G401 (cell line): ENCODE measurements around the gene SLC25A25. TPM values are rescaled to one million over a fixed set of nuclear protein-coding genes. Genes with fewer than 3 reads are reported as not detected.
"Not testable (repeated sequence)": the region's sequence is repeated elsewhere in the genome, so short reads cannot be mapped to it uniquely, and the experiment has no call there.

Experiments used
- DNase-seq: peaks from one replicate; pipeline ENCODE4 v3.0.0-alpha.2; 2015; ENCODE audit warnings: low spot score
- in situ Hi-C: cut with HindIII; loops from 2 replicates; pipeline ENCODE4 v1.10.0; 2016; ENCODE audit warnings: low sequenced_read_pairs, mixed read lengths
- total RNA-seq: library from RNA; depleted of rRNA; stranded (reverse); fragments of >200 nt; shearing (Covaris generic); gene quantifications from 2 replicates; pipeline ENCODE4 v1.2.3, GENCODE V29; 2014

The SLC25A25 gene
- total RNA-seq, 1 experiment from 2014 or later: 29.0 TPM

GRCh38 chr9:128068386-128069205 lies 564 bp downstream of the SLC25A25 start:
- DNase-seq: peak; percentile 27
- in situ Hi-C loops: no loop called here

GRCh38 chr9:128070874-128071273 lies 2.8 kb downstream of the SLC25A25 start:
- in situ Hi-C loops: no loop called here
- DNase-seq: no peak

GRCh38 chr9:128071475-128071874 lies 3.4 kb downstream of the SLC25A25 start:
- DNase-seq: not testable (repeated sequence)

GRCh38 chr9:128072144-128073021 lies 4.4 kb downstream of the SLC25A25 start:
- peak; percentile 50 for DNase-seq
- in situ Hi-C loops: no loop called here

More at GRCh38 chr9:128071475-128071874, 3.4 kb downstream of the SLC25A25 start:
- in situ Hi-C loops: not testable (repeated sequence)

- in situ Hi-C loops: no loop called here
- no peak for DNase-seq
Measured at GRCh38 chr9:128073253-128073886, 5.3 kb downstream of the SLC25A25 start.

- DNase-seq: no peak
- in situ Hi-C loops: no loop called here
Measured at GRCh38 chr9:128077847-128078503, 9.9 kb downstream of the SLC25A25 start.

- DNase-seq: no peak
- in situ Hi-C loops: no loop called here
Measured at GRCh38 chr9:128078504-128079434, 10.7 kb downstream of the SLC25A25 start.

GRCh38 chr9:128080206-128080605 lies 12.2 kb downstream of the SLC25A25 start:
- DNase-seq: no peak
- in situ Hi-C loops: no loop called here

GRCh38 chr9:128081056-128081455 lies 13.0 kb downstream of the SLC25A25 start:
- DNase-seq: no peak

GRCh38 chr9:128082151-128082550 lies 14.1 kb downstream of the SLC25A25 start:
- DNase-seq: no peak
- in situ Hi-C loops: no loop called here

More at GRCh38 chr9:128081056-128081455, 13.0 kb downstream of the SLC25A25 start:
- in situ Hi-C loops: no loop called here

GRCh38 chr9:128084746-128085145 lies 16.7 kb downstream of the SLC25A25 start:
- no peak for DNase-seq
- in situ Hi-C loops: no loop called here

GRCh38 chr9:128085943-128086342 lies 17.9 kb downstream of the SLC25A25 start:
- no peak for DNase-seq
- in situ Hi-C loops: no loop called here

GRCh38 chr9:128087262-128087661 lies 19.2 kb downstream of the SLC25A25 start:
- no peak for DNase-seq
- in situ Hi-C loops: no loop called here

GRCh38 chr9:128088253-128088945 lies 20.4 kb downstream of the SLC25A25 start:
- no peak for DNase-seq
- in situ Hi-C loops: no loop called here

- no peak for DNase-seq
- in situ Hi-C loops: no loop called here
Measured at GRCh38 chr9:128089299-128089698, 21.3 kb downstream of the SLC25A25 start.

- DNase-seq: peak; percentile 98
- in situ Hi-C loops: no loop called here
Measured at GRCh38 chr9:128091144-128091543, 23.1 kb downstream of the SLC25A25 start.

GRCh38 chr9:128091571-128091970 lies 23.5 kb downstream of the SLC25A25 start:
- in situ Hi-C loops: no loop called here
- DNase-seq: no peak
